Keratinocyte (primary cell): Measurements from ENCODE around the gene MTA2. TPM values are rescaled to one million over a fixed set of nuclear protein-coding genes. Genes with fewer than 3 reads are reported as not detected.

Experiments
- DNase-seq: peaks from one replicate; pipeline ENCODE4 v3.0.0-alpha.2; 2011; ENCODE audit warnings: low read depth, missing footprints, low spot score
- FAIRE-seq: peaks from 2 replicates; lab custom pipeline; 2011; peaks lifted over from hg19 to GRCh38; lab: Jason Lieb, UNC
- H2AFZ ChIP-seq: 2 replicates; pipeline ENCODE4 v1.6.0; 2012; ENCODE audit warnings: low read length, control low read depth, inconsistent platforms; ENCODE audit not compliant: control insufficient read depth
- H3K27ac ChIP-seq: 2 replicates; pipeline ENCODE4 v1.5.1; 2011; ENCODE audit warnings: low read length; ENCODE audit not compliant: control insufficient read depth, insufficient read depth
- H3K27me3 ChIP-seq: 3 replicates; pipeline ENCODE4 v1.6.0; 2011; ENCODE audit warnings: low read length; ENCODE audit not compliant: control insufficient read depth, insufficient read depth; ENCODE audit errors: extremely low read depth
- H3K36me3 ChIP-seq, 2 experiments: 2 replicates in 1 of 2; 3 replicates in 1 of 2; pipeline ENCODE4 v1.5.1; 2011; ENCODE audit warnings: low read length in 2 of 2, mild to moderate bottlenecking in 1 of 2; ENCODE audit not compliant: control insufficient read depth in 2 of 2, insufficient read depth in 2 of 2; ENCODE audit errors: extremely low read depth in 1 of 2
- H3K4me1 ChIP-seq: 3 replicates; pipeline ENCODE4 v1.5.1; 2011; ENCODE audit warnings: low read length; ENCODE audit not compliant: control insufficient read depth, insufficient read depth; ENCODE audit errors: extremely low read depth
- H3K4me2 ChIP-seq: 3 replicates; pipeline ENCODE4 v1.6.0; 2011; ENCODE audit warnings: low read depth, low read length; ENCODE audit not compliant: control insufficient read depth, insufficient read depth; ENCODE audit errors: extremely low read depth
- H3K4me3 ChIP-seq, 3 experiments: fragments of 200-600 bp in 1 of 3; sonication (generic) in 1 of 3; 2 replicates in 2 of 3; 3 replicates in 1 of 3; pipeline ENCODE4 v1.5.1; 2011 to 2016; ENCODE audit warnings: low read length in 3 of 3, mild to moderate bottlenecking in 3 of 3, control low read depth in 2 of 3, inconsistent platforms in 1 of 3, low read depth in 1 of 3, mixed read lengths in 1 of 3, mixed run types in 1 of 3, moderate library complexity in 1 of 3; ENCODE audit not compliant: control insufficient read depth in 2 of 3, insufficient read depth in 2 of 3; ENCODE audit errors: extremely low read depth in 1 of 3
- H3K79me2 ChIP-seq: 2 replicates; pipeline ENCODE4 v1.6.0; 2012; ENCODE audit warnings: low read length; ENCODE audit not compliant: control insufficient read depth, insufficient read depth
- H3K9ac ChIP-seq: 3 replicates; pipeline ENCODE4 v1.6.0; 2011; ENCODE audit warnings: low read length; ENCODE audit not compliant: control insufficient read depth, insufficient read depth; ENCODE audit errors: extremely low read depth
- H3K9me1 ChIP-seq: 3 replicates; pipeline ENCODE4 v1.6.0; 2011; ENCODE audit warnings: low read length; ENCODE audit not compliant: control insufficient read depth, insufficient read depth; ENCODE audit errors: extremely low read depth
- H3K9me3 ChIP-seq: 2 replicates; pipeline ENCODE4 v1.5.1; 2012; ENCODE audit warnings: low read depth, low read length; ENCODE audit not compliant: control insufficient read depth
- H4K20me1 ChIP-seq: 3 replicates; pipeline ENCODE4 v1.6.0; 2011; ENCODE audit warnings: low read length; ENCODE audit not compliant: control insufficient read depth, insufficient read depth; ENCODE audit errors: extremely low read depth
- EZH2 ChIP-seq: IDR thresholded peaks from one replicate; pipeline ENCODE4 v1.6.1; 2012; ENCODE audit warnings: inconsistent platforms, mild to moderate bottlenecking, low read length, moderate library complexity
- dilution Hi-C: fragments of 300-500 bp; cut with MboI; formaldehyde crosslinking; loops from one replicate; pipeline ENCODE4 v1.7.0; 2020; ENCODE audit warnings: low sequenced_read_pairs; ENCODE audit not compliant: extremely low pct_ligation_motif_present
- polyA plus RNA-seq, 5 experiments: library from polyadenylated mRNA; depleted of rRNA in 3 of 5; stranded (reverse) in 3 of 5; stranded (forward) in 1 of 5; unstranded in 1 of 5; fragments of >200 nt; gene quantifications; 1 replicate in 1 of 5; 2 replicates in 3 of 5; 3 replicates in 1 of 5; pipeline versions ENCODE4 v1.2.1 to v1.2.3, GENCODE V29; 2011 to 2012; ENCODE audit warnings: missing spikeins in 2 of 5, low read depth in 1 of 5, low replicate concordance in 1 of 5
- TF ChIP-seq, protein P1 (sequence below), 3 experiments: IDR thresholded peaks in 1 of 3; conservative IDR thresholded peaks in 1 of 3; optimal IDR thresholded peaks in 1 of 3; 2 replicates in 2 of 3; 3 replicates in 1 of 3; pipeline versions ENCODE3 to v1.5.1; 2011; ENCODE audit warnings: low read length in 3 of 3, mild to moderate bottlenecking in 3 of 3, moderate library complexity in 2 of 3, control low read depth in 1 of 3, inconsistent platforms in 1 of 3; ENCODE audit not compliant: insufficient read depth in 2 of 3; ENCODE audit errors: extremely low read depth in 1 of 3

The MTA2 gene
- polyA plus RNA-seq, 1 donor (not counting 4 experiments of a cell fraction or from before 2014, with no cell fraction given) = 39.7 TPM

DNA sequence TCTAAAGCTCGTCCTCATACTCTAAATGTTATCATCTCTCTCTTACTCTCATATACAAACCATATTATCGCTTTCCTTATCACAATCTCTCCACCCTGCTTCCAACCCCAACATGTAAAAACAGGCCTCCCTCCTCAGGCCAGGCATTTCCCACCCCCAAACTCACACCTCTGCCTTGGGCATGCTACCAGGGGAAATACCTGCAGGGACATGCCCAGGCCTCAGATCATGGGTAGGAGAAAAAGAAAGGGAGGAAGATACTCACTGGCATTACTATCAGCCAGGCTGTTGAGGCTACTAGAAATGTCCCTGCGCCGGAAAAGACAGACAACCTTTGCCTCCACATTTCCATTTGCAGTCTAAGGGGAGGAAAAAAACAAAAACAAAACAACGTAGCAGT, 1.8 kb downstream of the MTA2 start:
- H3K9me1 ChIP-seq = no peaks in the 10 kb centered on the region
- H3K4me1 ChIP-seq = peaks cover 14% of the 10 kb centered on the region
- FAIRE-seq (peak; percentile 87), DNase-seq (peak; percentile 92)
- peak overlapping the region; percentile 77 to 99 (median 86) for H3K4me3 ChIP-seq
- H3K27ac ChIP-seq = peak overlapping the region; percentile 95
- TF ChIP-seq, protein P1, sequence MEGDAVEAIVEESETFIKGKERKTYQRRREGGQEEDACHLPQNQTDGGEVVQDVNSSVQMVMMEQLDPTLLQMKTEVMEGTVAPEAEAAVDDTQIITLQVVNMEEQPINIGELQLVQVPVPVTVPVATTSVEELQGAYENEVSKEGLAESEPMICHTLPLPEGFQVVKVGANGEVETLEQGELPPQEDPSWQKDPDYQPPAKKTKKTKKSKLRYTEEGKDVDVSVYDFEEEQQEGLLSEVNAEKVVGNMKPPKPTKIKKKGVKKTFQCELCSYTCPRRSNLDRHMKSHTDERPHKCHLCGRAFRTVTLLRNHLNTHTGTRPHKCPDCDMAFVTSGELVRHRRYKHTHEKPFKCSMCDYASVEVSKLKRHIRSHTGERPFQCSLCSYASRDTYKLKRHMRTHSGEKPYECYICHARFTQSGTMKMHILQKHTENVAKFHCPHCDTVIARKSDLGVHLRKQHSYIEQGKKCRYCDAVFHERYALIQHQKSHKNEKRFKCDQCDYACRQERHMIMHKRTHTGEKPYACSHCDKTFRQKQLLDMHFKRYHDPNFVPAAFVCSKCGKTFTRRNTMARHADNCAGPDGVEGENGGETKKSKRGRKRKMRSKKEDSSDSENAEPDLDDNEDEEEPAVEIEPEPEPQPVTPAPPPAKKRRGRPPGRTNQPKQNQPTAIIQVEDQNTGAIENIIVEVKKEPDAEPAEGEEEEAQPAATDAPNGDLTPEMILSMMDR (optimal IDR thresholded peaks at IDR 0.05 in 1 of 3, IDR thresholded peaks at IDR 0.05 in 1 of 3, conservative IDR thresholded peaks at IDR 0.05 in 1 of 3; ENCODE audit: extremely low read depth in 1 of 3, insufficient read depth in 2 of 3, low read length in 3 of 3) = no peak
- no peak for TF ChIP-seq EZH2
- dilution Hi-C loops = no loop called here
- no peaks in the 10 kb centered on the region for H3K27me3 ChIP-seq
- peaks cover 40 to 42% of the 10 kb centered on the region in 2 experiments for H3K36me3 ChIP-seq
- H3K79me2 ChIP-seq = peaks cover 48% of the 10 kb centered on the region
- H3K4me2 ChIP-seq = peak overlapping the region; percentile 99
- H2AFZ ChIP-seq = peak overlapping the region; percentile 41
- no peaks in the 10 kb centered on the region for H4K20me1 ChIP-seq
- H3K9ac ChIP-seq = peak overlapping the region; percentile 95
- no peaks in the 10 kb centered on the region for H3K9me3 ChIP-seq

DNA sequence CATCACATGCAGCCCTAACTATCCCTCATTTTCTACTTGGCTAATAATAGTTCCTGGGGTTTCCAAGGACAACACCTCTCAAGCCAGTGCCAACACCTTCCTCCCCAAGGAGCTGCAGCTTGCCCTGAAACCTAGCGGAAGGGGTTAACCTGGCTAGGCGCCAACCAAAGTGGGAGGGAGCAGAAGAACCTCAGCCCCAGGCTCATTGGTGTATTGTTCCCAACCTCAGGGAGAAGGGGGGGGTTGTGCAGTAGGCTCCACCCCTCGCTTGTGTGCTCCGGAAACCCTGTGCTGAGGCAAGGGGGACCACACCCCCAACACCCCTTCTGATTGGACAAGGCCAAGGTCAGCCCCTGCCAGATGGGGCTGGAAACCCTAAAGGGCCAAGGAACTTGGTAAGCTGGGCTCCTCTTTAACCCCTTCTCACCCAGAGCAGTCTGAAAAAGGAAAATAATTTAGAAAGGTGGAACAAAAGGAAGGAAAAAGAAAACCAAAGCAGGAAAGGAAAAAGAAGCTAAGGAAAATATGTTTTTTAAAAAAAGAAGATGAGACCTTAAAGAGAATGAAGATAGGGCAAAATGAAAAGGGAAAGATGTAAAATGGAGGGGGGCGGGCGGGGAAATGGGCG, 2.5 kb downstream of the MTA2 start:
- peak overlapping the region; percentile 99 for H3K4me2 ChIP-seq
- no peaks in the 10 kb centered on the region for H3K9me3 ChIP-seq
- TF ChIP-seq, protein P1 (optimal IDR thresholded peaks at IDR 0.05 in 1 of 3, IDR thresholded peaks at IDR 0.05 in 1 of 3, conservative IDR thresholded peaks at IDR 0.05 in 1 of 3; ENCODE audit: extremely low read depth in 1 of 3, insufficient read depth in 2 of 3, low read length in 3 of 3) = no peak
- TF ChIP-seq EZH2 = no peak
- H3K79me2 ChIP-seq = peaks cover 48% of the 10 kb centered on the region
- dilution Hi-C loops = no loop called here
- H3K36me3 ChIP-seq = peaks cover 43 to 47% of the 10 kb centered on the region in 2 experiments
- no peak overlapping the region for H2AFZ ChIP-seq
- FAIRE-seq = peak; percentile 62
- no peaks in the 10 kb centered on the region for H3K27me3 ChIP-seq
- DNase-seq = peak; percentile 99
- no peaks in the 10 kb centered on the region for H3K9me1 ChIP-seq
- H3K4me1 ChIP-seq = peaks cover 14% of the 10 kb centered on the region
- no peaks in the 10 kb centered on the region for H4K20me1 ChIP-seq
- H3K4me3 ChIP-seq = peak overlapping the region; percentile 77 to 99 (median 86)
- H3K9ac ChIP-seq = peak overlapping the region; percentile 95
- H3K27ac ChIP-seq = peak overlapping the region; percentile 95
